GM12878 (cell line): ENCODE data around the gene WARS2. TPM values are rescaled to one million over a fixed set of nuclear protein-coding genes. Genes with fewer than 3 reads are reported as not detected.

Experiments
- BCL11A ChIP-seq: IDR thresholded peaks from 2 replicates; pipeline ENCODE4 v1.6.1; 2011; ENCODE audit warnings: low read depth, low read length
- E4F1 ChIP-seq: fragments of 450-650 bp; IDR thresholded peaks from 2 replicates; pipeline ENCODE4 v1.6.1; 2018; ENCODE audit warnings: borderline replicate concordance, mild to moderate bottlenecking; ENCODE audit not compliant: partially characterized antibody
- EP300 ChIP-seq, 2 experiments: fragments of 150-350 bp in 1 of 2; IDR thresholded peaks; 2 replicates each; pipeline ENCODE4 v1.6.1; 2011 to 2012; ENCODE audit warnings: low read depth in 2 of 2, low read length in 2 of 2, borderline replicate concordance in 1 of 2, improper control_type of control experiment in 1 of 2, inconsistent platforms in 1 of 2; ENCODE audit not compliant: control insufficient read depth in 1 of 2
- FOXK2 ChIP-seq: fragments of 450-650 bp; IDR thresholded peaks from 2 replicates; pipeline ENCODE4 v1.6.1; 2017; ENCODE audit warnings: mild to moderate bottlenecking, moderate library complexity
- HDGF ChIP-seq: fragments of 450-650 bp; IDR thresholded peaks from 2 replicates; pipeline ENCODE4 v1.6.1; 2016; ENCODE audit warnings: antibody characterized with exemption
- IRF3 ChIP-seq: fragments of 450-650 bp; IDR thresholded peaks from 2 replicates; pipeline ENCODE4 v1.6.1; 2014; ENCODE audit warnings: mild to moderate bottlenecking
- IRF5 ChIP-seq: fragments of 450-650 bp; IDR thresholded peaks from 2 replicates; pipeline ENCODE4 v1.6.1; 2017; ENCODE audit warnings: borderline replicate concordance
- KAT2A ChIP-seq: conservative IDR thresholded peaks from 2 replicates; pipeline ENCODE4 v1.6.1; 2011; ENCODE audit warnings: low read depth, low read length; ENCODE audit not compliant: control insufficient read depth
- KLF5 ChIP-seq: fragments of 450-650 bp; IDR thresholded peaks from 2 replicates; pipeline ENCODE4 v1.6.1; 2014; ENCODE audit warnings: mild to moderate bottlenecking; ENCODE audit not compliant: partially characterized antibody
- MEF2B ChIP-seq: fragments of 450-650 bp; IDR thresholded peaks from 2 replicates; pipeline ENCODE4 v1.6.1; 2018; ENCODE audit warnings: mild to moderate bottlenecking, moderate library complexity; ENCODE audit not compliant: partially characterized antibody, poor library complexity, severe bottlenecking
- MLLT1 ChIP-seq: fragments of 450-650 bp; IDR thresholded peaks from 2 replicates; pipeline ENCODE4 v1.6.1; 2016; ENCODE audit warnings: mild to moderate bottlenecking
- MTA2 ChIP-seq: fragments of 450-650 bp; IDR thresholded peaks from 2 replicates; pipeline ENCODE4 v1.6.1; 2016; ENCODE audit warnings: low read depth, mild to moderate bottlenecking, moderate library complexity
- MXI1 ChIP-seq: fragments of 150-350 bp; IDR thresholded peaks from 2 replicates; pipeline ENCODE4 v1.6.1; 2011; ENCODE audit warnings: low read depth, mild to moderate bottlenecking, inconsistent platforms, low read length, improper control_type of control experiment
- MYC ChIP-seq: IDR thresholded peaks from 2 replicates; pipeline ENCODE4 v1.6.1; 2011; ENCODE audit warnings: mild to moderate bottlenecking, low read length, moderate library complexity, inconsistent platforms; ENCODE audit not compliant: insufficient read depth, insufficient replicate concordance, insufficient read length, severe bottlenecking
- NBN ChIP-seq: fragments of 450-650 bp; IDR thresholded peaks from 2 replicates; pipeline ENCODE4 v1.6.1; 2016
- NR2F1 ChIP-seq: fragments of 450-650 bp; conservative IDR thresholded peaks from 2 replicates; pipeline ENCODE4 v1.6.1; 2017; ENCODE audit warnings: mild to moderate bottlenecking
- RAD51 ChIP-seq: fragments of 450-650 bp; IDR thresholded peaks from 2 replicates; pipeline ENCODE4 v1.6.1; 2016; ENCODE audit warnings: moderate library complexity, mild to moderate bottlenecking, inconsistent platforms
- RB1 ChIP-seq: fragments of 450-650 bp; formaldehyde crosslinking; IDR thresholded peaks from 2 replicates; pipeline ENCODE4 v1.6.1; 2017; ENCODE audit warnings: mild to moderate bottlenecking, borderline replicate concordance
- RFX5 ChIP-seq: IDR thresholded peaks from 2 replicates; pipeline ENCODE4 v1.6.1; 2011; ENCODE audit warnings: low read depth, low read length, improper control_type of control experiment
- STAT1 ChIP-seq: fragments of 450-650 bp; conservative IDR thresholded peaks from 2 replicates; pipeline ENCODE4 v1.6.1; 2014; ENCODE audit warnings: antibody characterized with exemption, mild to moderate bottlenecking
- TAF1 ChIP-seq: IDR thresholded peaks from 2 replicates; pipeline ENCODE4 v1.6.1; 2011; ENCODE audit warnings: mild to moderate bottlenecking, low read depth, low read length, borderline replicate concordance
- ZBED1 ChIP-seq: IDR thresholded peaks from 2 replicates; pipeline ENCODE4 v1.6.1; 2016; ENCODE audit warnings: borderline replicate concordance
- ZNF217 ChIP-seq: fragments of 450-650 bp; IDR thresholded peaks from 2 replicates; pipeline ENCODE4 v1.6.1; 2017; ENCODE audit warnings: antibody characterized with exemption, mild to moderate bottlenecking
- ZNF24 ChIP-seq: fragments of 450-650 bp; IDR thresholded peaks from 2 replicates; pipeline ENCODE4 v1.6.1; 2017; ENCODE audit warnings: antibody characterized with exemption, mild to moderate bottlenecking
- polyA plus RNA-seq, 11 experiments: library from polyadenylated mRNA; depleted of rRNA in 4 of 11; unstranded in 6 of 11; stranded (reverse) in 5 of 11; fragments of >200 nt; fragmentation: Nextera tagmentation in 4 of 11; fragmentation: Illumina TruSeq in 1 of 11; extraction: Ambion mirVana in 4 of 11; extraction: Trizol in 1 of 11; gene quantifications; 1 replicate in 1 of 11; 2 replicates in 10 of 11; pipeline versions ENCODE4 v1.2.1 to v1.2.3, GENCODE V29; 2011 to 2016; ENCODE audit warnings: inconsistent platforms in 2 of 11, missing spikeins in 2 of 11, low read depth in 1 of 11
- total RNA-seq, 4 experiments: library from RNA; depleted of rRNA in 3 of 4; stranded (reverse); fragments of >200 nt in 3 of 4; fragmentation: Illumina TruSeq in 1 of 4; extraction: Trizol in 1 of 4; gene quantifications; 2 replicates each; pipeline versions ENCODE4 v1.2.1 to v1.2.3, GENCODE V29; 2013 to 2021

Gene WARS2
- total and polyA plus RNA-seq, 10 of the 15 experiments (the other 5 are each of a cell fraction or from before 2014, with no cell fraction given), result 5.5 to 22.2 (median 14.4) TPM

GRCh38 chr1:119140177-119141019 is at the start of gene WARS2 (continued):
- TF ChIP-seq IRF3 (no peak), EP300 (IDR thresholded peaks at IDR 0.05; ENCODE audit: borderline replicate concordance in 1 of 2, control insufficient read depth in 1 of 2, low read depth in 2 of 2, low read length in 2 of 2) (peak in 1 of 2 experiments; percentile 12; a peak in 1 of 4 replicates), RFX5 (peak; percentile 53; the same call in 1 of the 2 replicates), NR2F1 (peak; percentile 89), HDGF (peak; percentile 82), ZBED1 (peak; percentile 77; the same call in 1 of the 2 replicates), MLLT1 (peak; percentile 71), KLF5 (peak; percentile 89), MEF2B (peak; percentile 22), MYC (peak; percentile 69), ZNF217 (no peak), KAT2A (no peak), BCL11A (no peak), E4F1 (peak; percentile 93), MTA2 (no peak), MXI1 (peak; percentile 89), RAD51 (0 out of 2 replicates have a peak, but pooled peaks have one; percentile 36), ZNF24 (no peak), IRF5 (no peak), STAT1 (peak; percentile 96; the same call in 1 of the 2 replicates), TAF1 (peak; percentile 99), NBN (peak; percentile 99), RB1 (peak; percentile 84; the same call in 1 of the 2 replicates), FOXK2 (no peak)
